Measurements from ENCODE around the gene PAK6.

PAK6 gene

GRCh38 chr15:40313531-40314398 is 74.9 kb downstream of the PAK6 start:
- H3K4me3 ChIP-seq (ENCODE audit: low read depth, low read length, poor library complexity, severe bottlenecking), result no peak overlapping the region
- no peaks in the 10 kb centered on the region for H3F3A ChIP-seq (ENCODE audit: insufficient read depth, low read length)
- no peak overlapping the region for H3K9ac ChIP-seq (ENCODE audit: low read length)
- H3K36me3 ChIP-seq (ENCODE audit: insufficient read depth, low read length), result no peaks in the 10 kb centered on the region
- no peaks in the 10 kb centered on the region for H3K9me3 ChIP-seq (ENCODE audit: low read length)
- no peak overlapping the region for H3K27ac ChIP-seq (ENCODE audit: low read depth, low read length, poor library complexity, severe bottlenecking)
- H4K20me1 ChIP-seq (ENCODE audit: insufficient read depth, low read length), result no peaks in the 10 kb centered on the region
- H3K4me1 ChIP-seq (ENCODE audit: insufficient read depth, low read length, severe bottlenecking), result peaks cover 13% of the 10 kb centered on the region
- H3K4me2 ChIP-seq (ENCODE audit: low read length), result peak overlapping the region; percentile 2; the same call in 1 of the 2 replicates
- no peaks in the 10 kb centered on the region for H3K27me3 ChIP-seq (ENCODE audit: insufficient read depth, low read length)
- no peak for TF ChIP-seq CTCF (IDR thresholded peaks at IDR 0.05; ENCODE audit: low read length)
- no peak for TF ChIP-seq EZH2 (IDR thresholded peaks at IDR 0.05; ENCODE audit: borderline replicate concordance, low read length)
- no peaks in the 10 kb centered on the region for H3K79me2 ChIP-seq (ENCODE audit: insufficient read depth, low read length)
- H2AFZ ChIP-seq (ENCODE audit: low read length), result no peak overlapping the region
- no peaks in the 10 kb centered on the region for H3K9me2 ChIP-seq (ENCODE audit: low read depth, low read length)

GRCh38 chr15:40314723-40315276 is 75.9 kb downstream of the PAK6 start:
- TF ChIP-seq CTCF (IDR thresholded peaks at IDR 0.05; ENCODE audit: low read length) (no peak), EZH2 (IDR thresholded peaks at IDR 0.05; ENCODE audit: borderline replicate concordance, low read length) (no peak)
- H3K27ac ChIP-seq (ENCODE audit: low read depth, low read length, poor library complexity, severe bottlenecking), result no peak overlapping the region

GRCh38 chr15:40316931-40317330 is 78.1 kb downstream of the PAK6 start:
- no peak for TF ChIP-seq CTCF (IDR thresholded peaks at IDR 0.05; ENCODE audit: low read length)
- TF ChIP-seq EZH2 (IDR thresholded peaks at IDR 0.05; ENCODE audit: borderline replicate concordance, low read length), result no peak
- Histone ChIP-seq H3K9me2 (ENCODE audit: low read depth, low read length) (no peaks in the 10 kb centered on the region), H3K4me1 (ENCODE audit: insufficient read depth, low read length, severe bottlenecking) (peaks cover 5% of the 10 kb centered on the region), H3K36me3 (ENCODE audit: insufficient read depth, low read length) (no peaks in the 10 kb centered on the region), H3K79me2 (ENCODE audit: insufficient read depth, low read length) (no peaks in the 10 kb centered on the region), H3K9ac (ENCODE audit: low read length) (no peak overlapping the region), H3K27me3 (ENCODE audit: insufficient read depth, low read length) (no peaks in the 10 kb centered on the region), H3K4me3 (ENCODE audit: low read depth, low read length, poor library complexity, severe bottlenecking) (no peak overlapping the region), H4K20me1 (ENCODE audit: insufficient read depth, low read length) (no peaks in the 10 kb centered on the region), H3K9me3 (ENCODE audit: low read length) (no peaks in the 10 kb centered on the region), H3F3A (ENCODE audit: insufficient read depth, low read length) (no peaks in the 10 kb centered on the region), H3K4me2 (ENCODE audit: low read length) (no peak overlapping the region), H3K27ac (ENCODE audit: low read depth, low read length, poor library complexity, severe bottlenecking) (no peak overlapping the region), H2AFZ (ENCODE audit: low read length) (no peak overlapping the region)

More at GRCh38 chr15:40314723-40315276, 75.9 kb downstream of the PAK6 start:
- Histone ChIP-seq H3K4me1 (ENCODE audit: insufficient read depth, low read length, severe bottlenecking) (peaks cover 5% of the 10 kb centered on the region), H2AFZ (ENCODE audit: low read length) (no peak overlapping the region), H4K20me1 (ENCODE audit: insufficient read depth, low read length) (no peaks in the 10 kb centered on the region), H3K9ac (ENCODE audit: low read length) (no peak overlapping the region), H3K9me3 (ENCODE audit: low read length) (no peaks in the 10 kb centered on the region), H3K27me3 (ENCODE audit: insufficient read depth, low read length) (no peaks in the 10 kb centered on the region), H3K9me2 (ENCODE audit: low read depth, low read length) (no peaks in the 10 kb centered on the region), H3K4me3 (ENCODE audit: low read depth, low read length, poor library complexity, severe bottlenecking) (no peak overlapping the region), H3K36me3 (ENCODE audit: insufficient read depth, low read length) (no peaks in the 10 kb centered on the region), H3K79me2 (ENCODE audit: insufficient read depth, low read length) (no peaks in the 10 kb centered on the region), H3K4me2 (ENCODE audit: low read length) (no peak overlapping the region), H3F3A (ENCODE audit: insufficient read depth, low read length) (no peaks in the 10 kb centered on the region)

Measured in OCI-LY1 (cell line).